Muscle of leg (tissue), 11 donors: ENCODE measurements around the gene CDC45. TPM values are rescaled to one million over a fixed set of nuclear protein-coding genes. Genes with fewer than 3 reads are reported as not detected.

ENCODE experiments used
- DNase-seq: peaks from one replicate; pipeline ENCODE4 v3.0.0; 2013
- H3K27ac ChIP-seq: one replicate; pipeline ENCODE4 v1.5.1; 2013; ENCODE audit warnings: mild to moderate bottlenecking, low read length, control low read depth
- H3K27me3 ChIP-seq: one replicate; pipeline ENCODE4 v1.6.1; 2013; ENCODE audit warnings: low read length; ENCODE audit not compliant: control insufficient read depth, insufficient read depth
- H3K36me3 ChIP-seq: one replicate; pipeline ENCODE4 v1.6.1; 2013; ENCODE audit warnings: low read length; ENCODE audit not compliant: control insufficient read depth, insufficient read depth
- H3K4me1 ChIP-seq: one replicate; pipeline ENCODE4 v1.6.1; 2013; ENCODE audit warnings: low read length; ENCODE audit not compliant: control insufficient read depth, insufficient read depth
- H3K4me3 ChIP-seq: one replicate; pipeline ENCODE4 v1.5.1; 2013; ENCODE audit warnings: low read length, control low read depth
- H3K9me3 ChIP-seq: replicated peaks from 2 replicates; pipeline ENCODE4 v1.6.1; 2013; ENCODE audit warnings: low read depth, low read length; ENCODE audit not compliant: control insufficient read depth
- WGBS: methylation state at CpG from one replicate; pipeline ENCODE4 v1.1.5; 2013; ENCODE audit warnings: missing lambda C conversion rate; ENCODE audit not compliant: insufficient coverage; 5-methylcytosine and 5-hydroxymethylcytosine counted together
- polyA plus RNA-seq, 8 donors: library from polyadenylated mRNA; unstranded; fragments of 120-200 nt; gene quantifications; one replicate each; pipeline versions ENCODE4 v1.2.1 to v1.2.3, GENCODE V29; 2013; ENCODE audit warnings: inconsistent platforms in 1 of 8, low replicate concordance in 1 of 8; ENCODE audit not compliant: insufficient read length in 8 of 8, insufficient read depth in 1 of 8
- total RNA-seq: library from RNA; stranded (reverse); fragments of 120-200 nt; gene quantifications from one replicate; pipeline ENCODE4 v1.2.4, GENCODE V29; 2013

CDC45 gene
- total and polyA plus RNA-seq, 9 donors = 6.1 to 12.7 (median 9.4) TPM

GRCh38 chr22:19460036-19460435, 19.7 kb upstream of the CDC45 start:
- no peak for DNase-seq
- Histone ChIP-seq H3K27me3 (no peaks in the 10 kb centered on the region), H3K9me3 (no peaks in the 10 kb centered on the region), H3K4me3 (no peak overlapping the region), H3K4me1 (peaks cover 3% of the 10 kb centered on the region), H3K36me3 (peaks cover 50% of the 10 kb centered on the region), H3K27ac (no peak overlapping the region)
- WGBS = no CpG with 5 or more reads among the region's 2 CpGs

- no peak overlapping the region for H3K4me3 ChIP-seq
- no peak overlapping the region for H3K27ac ChIP-seq
- WGBS = no CpG with 5 or more reads among the region's 1 CpG
- H3K4me1 ChIP-seq = peaks cover 3% of the 10 kb centered on the region
- DNase-seq = no peak
- no peaks in the 10 kb centered on the region for H3K27me3 ChIP-seq
- H3K9me3 ChIP-seq = no peaks in the 10 kb centered on the region
- H3K36me3 ChIP-seq = peaks cover 48% of the 10 kb centered on the region
These were observed 18.2 kb upstream of the CDC45 start for GRCh38 chr22:19461506-19461905.

GRCh38 chr22:19463008-19463407, 16.7 kb upstream of the CDC45 start:
- no CpG with 5 or more reads among the region's 1 CpG for WGBS
- Histone ChIP-seq H3K4me1 (peaks cover 3% of the 10 kb centered on the region), H3K27me3 (no peaks in the 10 kb centered on the region), H3K27ac (no peak overlapping the region), H3K36me3 (peaks cover 50% of the 10 kb centered on the region), H3K9me3 (no peaks in the 10 kb centered on the region), H3K4me3 (no peak overlapping the region)
- DNase-seq = no peak

- WGBS = 58% methylated on average over 4 of the region's 7 CpGs
- H3K9me3 ChIP-seq = no peaks in the 10 kb centered on the region
- no peak overlapping the region for H3K4me3 ChIP-seq
- H3K36me3 ChIP-seq = peaks cover 54% of the 10 kb centered on the region
- DNase-seq = peak; percentile 27
- H3K4me1 ChIP-seq = peaks cover 3% of the 10 kb centered on the region
- no peak overlapping the region for H3K27ac ChIP-seq
- no peaks in the 10 kb centered on the region for H3K27me3 ChIP-seq
These were observed 15.9 kb upstream of the CDC45 start for GRCh38 chr22:19463491-19464469.

- H3K27me3 ChIP-seq = no peaks in the 10 kb centered on the region
- H3K9me3 ChIP-seq = no peaks in the 10 kb centered on the region
- peaks cover 57% of the 10 kb centered on the region for H3K36me3 ChIP-seq
- WGBS = 83% methylated on average over 1 of the region's 1 CpG
- H3K27ac ChIP-seq = no peak overlapping the region
- DNase-seq = no peak
- H3K4me3 ChIP-seq = no peak overlapping the region
- H3K4me1 ChIP-seq = peaks cover 3% of the 10 kb centered on the region
These were observed 15.2 kb upstream of the CDC45 start for GRCh38 chr22:19464546-19464945.

GRCh38 chr22:19464975-19465374, 14.7 kb upstream of the CDC45 start:
- 84% methylated on average over 3 of the region's 4 CpGs for WGBS
- Histone ChIP-seq H3K9me3 (no peaks in the 10 kb centered on the region), H3K27ac (no peak overlapping the region), H3K4me1 (peaks cover 3% of the 10 kb centered on the region), H3K4me3 (no peak overlapping the region), H3K36me3 (peaks cover 61% of the 10 kb centered on the region), H3K27me3 (no peaks in the 10 kb centered on the region)
- no peak for DNase-seq

- Histone ChIP-seq H3K4me3 (no peak overlapping the region), H3K4me1 (peaks cover 3% of the 10 kb centered on the region), H3K36me3 (peaks cover 70% of the 10 kb centered on the region), H3K9me3 (no peaks in the 10 kb centered on the region), H3K27ac (no peak overlapping the region), H3K27me3 (no peaks in the 10 kb centered on the region)
- no peak for DNase-seq
- WGBS = 81% methylated on average over 11 of the region's 14 CpGs
These were observed 13.5 kb upstream of the CDC45 start for GRCh38 chr22:19466126-19466716.

GRCh38 chr22:19466848-19467752, 12.6 kb upstream of the CDC45 start:
- no peak for DNase-seq
- H3K27me3 ChIP-seq = no peaks in the 10 kb centered on the region
- no peaks in the 10 kb centered on the region for H3K9me3 ChIP-seq
- H3K27ac ChIP-seq = no peak overlapping the region
- peaks cover 78% of the 10 kb centered on the region for H3K36me3 ChIP-seq
- H3K4me3 ChIP-seq = no peak overlapping the region
- H3K4me1 ChIP-seq = peaks cover 3% of the 10 kb centered on the region
- WGBS = 91% methylated on average over 3 of the region's 9 CpGs

- DNase-seq = no peak
- Histone ChIP-seq H3K27me3 (no peaks in the 10 kb centered on the region), H3K4me3 (no peak overlapping the region), H3K27ac (no peak overlapping the region), H3K4me1 (peaks cover 3% of the 10 kb centered on the region), H3K36me3 (peaks cover 83% of the 10 kb centered on the region), H3K9me3 (no peaks in the 10 kb centered on the region)
- 89% methylated on average over 3 of the region's 6 CpGs for WGBS
These were observed 11.8 kb upstream of the CDC45 start for GRCh38 chr22:19467912-19468311.

- Histone ChIP-seq H3K27me3 (no peaks in the 10 kb centered on the region), H3K27ac (no peak overlapping the region), H3K4me3 (no peak overlapping the region), H3K9me3 (no peaks in the 10 kb centered on the region), H3K36me3 (peaks cover 90% of the 10 kb centered on the region), H3K4me1 (no peaks in the 10 kb centered on the region)
- DNase-seq = no peak
- WGBS = 99% methylated on average over 7 of the region's 7 CpGs
These were observed 10.3 kb upstream of the CDC45 start for GRCh38 chr22:19469421-19469820.
